Natural killer cell (primary cell): ENCODE results near the gene IL4R. TPM values are rescaled to one million over a fixed set of nuclear protein-coding genes. Genes with fewer than 3 reads are reported as not detected.

Experiments
- ATAC-seq, 3 donors: fragments of 150-1000 bp in 2 of 3; fragments of 200-7000 bp in 1 of 3; cut with Tn5 transposase; 1 replicate in 1 of 3; 2 replicates in 2 of 3; pipeline ENCODE4 v1.10.0; 2021; ENCODE audit warnings: mild to moderate bottlenecking in 2 of 3, moderate library complexity in 2 of 3
- DNase-seq, 2 donors: peaks; one replicate each; pipeline versions ENCODE4 v3.0.0 to v3.0.0-alpha.2; 2013 to 2021; ENCODE audit warnings: mixed read lengths in 1 of 2
- H3K27ac ChIP-seq: one replicate; pipeline ENCODE4 v1.5.1; 2013; ENCODE audit warnings: mild to moderate bottlenecking, low read length
- H3K27me3 ChIP-seq: one replicate; pipeline ENCODE4 v1.6.1; 2013; ENCODE audit warnings: low read length; ENCODE audit not compliant: control insufficient read depth, insufficient read depth
- H3K36me3 ChIP-seq: one replicate; pipeline ENCODE4 v1.6.1; 2013; ENCODE audit warnings: low read length; ENCODE audit not compliant: control insufficient read depth, insufficient read depth
- H3K4me1 ChIP-seq: one replicate; pipeline ENCODE4 v1.6.1; 2013; ENCODE audit warnings: low read length; ENCODE audit not compliant: control insufficient read depth, insufficient read depth
- H3K4me3 ChIP-seq: one replicate; pipeline ENCODE4 v1.5.1; 2013; ENCODE audit warnings: low read length
- H3K9me3 ChIP-seq: one replicate; pipeline ENCODE4 v1.6.1; 2013; ENCODE audit warnings: low read length; ENCODE audit not compliant: control insufficient read depth, insufficient read depth
- H3K27ac Mint-ChIP-seq, 2 donors: one replicate each; pipeline ENCODE4 v1.8.0; 2022; ENCODE audit warnings: mild to moderate bottlenecking in 2 of 2, mixed read lengths in 2 of 2, moderate library complexity in 1 of 2
- H3K27me3 Mint-ChIP-seq, 2 donors: one replicate each; pipeline ENCODE4 v1.8.0; 2022; ENCODE audit warnings: low read depth in 2 of 2, mixed read lengths in 2 of 2
- H3K36me3 Mint-ChIP-seq: one replicate; pipeline ENCODE4 v1.8.0; 2022; ENCODE audit warnings: mixed read lengths
- H3K4me1 Mint-ChIP-seq, 2 donors: one replicate each; pipeline ENCODE4 v1.8.0; 2022; ENCODE audit warnings: mixed read lengths in 2 of 2
- H3K4me3 Mint-ChIP-seq: one replicate; pipeline ENCODE4 v1.8.0; 2022; ENCODE audit warnings: mild to moderate bottlenecking, moderate library complexity, mixed read lengths
- H3K9me3 Mint-ChIP-seq, 2 donors: one replicate each; pipeline ENCODE4 v1.8.0; 2022; ENCODE audit warnings: mixed read lengths in 2 of 2
- WGBS: methylation state at CpG from one replicate; pipeline ENCODE4 v1.1.7; 2013; ENCODE audit warnings: missing lambda C conversion rate; ENCODE audit not compliant: insufficient coverage; 5-methylcytosine and 5-hydroxymethylcytosine counted together
- intact Hi-C: fragments of 100-400 bp; cut with micrococcal nuclease; formaldehyde crosslinking; loops from one replicate; pipeline ENCODE4 v1.14.2; 2022
- total RNA-seq, 4 donors: library from RNA; stranded (reverse); fragments of 120-200 nt in 1 of 4; gene quantifications; one replicate each; pipeline versions ENCODE4 v1.2.3 to v1.2.4, GENCODE V29; 2013 to 2022
- TF ChIP-seq, protein P1 (sequence below): fragments of 200-600 bp; IDR thresholded peaks from one replicate; pipeline ENCODE4 v1.8.0; 2022; ENCODE audit warnings: antibody characterized with exemption

The IL4R gene
- total RNA-seq, 3 donors from 2014 or later (not counting 1 experiment from before 2014, with no cell fraction given) = 70.2 to 87.2 (median 86.0) TPM

- H3K9me3 Mint-ChIP-seq = no peaks in the 10 kb centered on the region
- Histone ChIP-seq H3K27me3 (no peaks in the 10 kb centered on the region), H3K9me3 (no peaks in the 10 kb centered on the region), H3K27ac (peak overlapping the region; percentile 92), H3K4me1 (peaks cover 58% of the 10 kb centered on the region), H3K4me3 (peak overlapping the region; percentile 72), H3K36me3 (no peaks in the 10 kb centered on the region)
- ATAC-seq (peak; percentile 49 to 61 (median 53)), DNase-seq (peak; percentile 56 to 72)
- H3K27me3 Mint-ChIP-seq = no peaks in the 10 kb centered on the region
- H3K27ac Mint-ChIP-seq = peak overlapping the region; percentile 89 to 91
- no peaks in the 10 kb centered on the region for H3K36me3 Mint-ChIP-seq
- TF ChIP-seq, protein P1, sequence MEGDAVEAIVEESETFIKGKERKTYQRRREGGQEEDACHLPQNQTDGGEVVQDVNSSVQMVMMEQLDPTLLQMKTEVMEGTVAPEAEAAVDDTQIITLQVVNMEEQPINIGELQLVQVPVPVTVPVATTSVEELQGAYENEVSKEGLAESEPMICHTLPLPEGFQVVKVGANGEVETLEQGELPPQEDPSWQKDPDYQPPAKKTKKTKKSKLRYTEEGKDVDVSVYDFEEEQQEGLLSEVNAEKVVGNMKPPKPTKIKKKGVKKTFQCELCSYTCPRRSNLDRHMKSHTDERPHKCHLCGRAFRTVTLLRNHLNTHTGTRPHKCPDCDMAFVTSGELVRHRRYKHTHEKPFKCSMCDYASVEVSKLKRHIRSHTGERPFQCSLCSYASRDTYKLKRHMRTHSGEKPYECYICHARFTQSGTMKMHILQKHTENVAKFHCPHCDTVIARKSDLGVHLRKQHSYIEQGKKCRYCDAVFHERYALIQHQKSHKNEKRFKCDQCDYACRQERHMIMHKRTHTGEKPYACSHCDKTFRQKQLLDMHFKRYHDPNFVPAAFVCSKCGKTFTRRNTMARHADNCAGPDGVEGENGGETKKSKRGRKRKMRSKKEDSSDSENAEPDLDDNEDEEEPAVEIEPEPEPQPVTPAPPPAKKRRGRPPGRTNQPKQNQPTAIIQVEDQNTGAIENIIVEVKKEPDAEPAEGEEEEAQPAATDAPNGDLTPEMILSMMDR = no peak
- intact Hi-C loops = loop anchor here (2.0 kb wide), 2 partner anchors 79 to 133 kb away; no protein-coding TSS in a partner anchor
- H3K4me3 Mint-ChIP-seq = peak overlapping the region; percentile 96
- peaks cover 42 to 56% of the 10 kb centered on the region in 2 donors for H3K4me1 Mint-ChIP-seq
- under 1% methylated on average over 39 of the region's 39 CpGs for WGBS
These were observed 468 bp downstream of the IL4R start for GRCh38 chr16:27314161-27314723.

- H3K36me3 Mint-ChIP-seq = no peaks in the 10 kb centered on the region
- H3K27ac Mint-ChIP-seq = peak overlapping the region; percentile 89 to 91
These were observed 1.2 kb downstream of the IL4R start for GRCh38 chr16:27314986-27315332.

GRCh38 chr16:27315333-27316037 lies 1.7 kb downstream of the IL4R start:
- Histone ChIP-seq H3K9me3 (no peaks in the 10 kb centered on the region), H3K36me3 (peaks cover 2% of the 10 kb centered on the region), H3K27me3 (no peaks in the 10 kb centered on the region), H3K4me3 (peak overlapping the region; percentile 72), H3K27ac (peak overlapping the region; percentile 92), H3K4me1 (peaks cover 67% of the 10 kb centered on the region)
- TF ChIP-seq, protein P1 = no peak
- H3K27me3 Mint-ChIP-seq = no peaks in the 10 kb centered on the region
- no peaks in the 10 kb centered on the region for H3K9me3 Mint-ChIP-seq
- no peaks in the 10 kb centered on the region for H3K36me3 Mint-ChIP-seq
- H3K27ac Mint-ChIP-seq = peak overlapping the region; percentile 89 to 91
- intact Hi-C loops = loop anchor here (2.0 to 5.0 kb wide), 3 partner anchors 52 to 131 kb away; no protein-coding TSS in a partner anchor
- H3K4me1 Mint-ChIP-seq = peaks cover 46 to 60% of the 10 kb centered on the region in 2 donors
- 57% methylated on average over 9 of the region's 9 CpGs for WGBS
- DNase-seq (peak in 1 of 2 donors; percentile 71), ATAC-seq (no peak)
- H3K4me3 Mint-ChIP-seq = peak overlapping the region; percentile 96

More at GRCh38 chr16:27314986-27315332, 1.2 kb downstream of the IL4R start:
- no peaks in the 10 kb centered on the region for H3K27me3 ChIP-seq
- ATAC-seq (no peak), DNase-seq (no peak)
- H3K9me3 Mint-ChIP-seq = no peaks in the 10 kb centered on the region
- peak overlapping the region; percentile 92 for H3K27ac ChIP-seq
- H3K9me3 ChIP-seq = no peaks in the 10 kb centered on the region
- peaks cover 64% of the 10 kb centered on the region for H3K4me1 ChIP-seq
- H3K4me1 Mint-ChIP-seq = peaks cover 46 to 60% of the 10 kb centered on the region in 2 donors
- H3K36me3 ChIP-seq = peaks cover 2% of the 10 kb centered on the region
- WGBS = 79% methylated on average over 2 of the region's 2 CpGs
- TF ChIP-seq, protein P1 = no peak
- peak overlapping the region; percentile 96 for H3K4me3 Mint-ChIP-seq
- H3K4me3 ChIP-seq = peak overlapping the region; percentile 72
- intact Hi-C loops = loop anchor here (2.0 to 5.0 kb wide), 3 partner anchors 52 to 132 kb away; no protein-coding TSS in a partner anchor
- H3K27me3 Mint-ChIP-seq = no peaks in the 10 kb centered on the region
